WI38 (cell line): ENCODE data around the gene PHF21B.

ENCODE experiments used
- H3K4me3 ChIP-seq: 2 replicates; pipeline ENCODE4 v1.5.1; 2011; ENCODE audit warnings: low read depth, mild to moderate bottlenecking, control low read depth, low read length
- CTCF ChIP-seq: IDR thresholded peaks from 2 replicates; pipeline ENCODE4 v1.5.1; 2012; ENCODE audit warnings: low read depth, mild to moderate bottlenecking, control low read depth, low read length

Gene PHF21B

GRCh38 chr22:44933666-44934453 is 75.9 kb downstream of the PHF21B start:
- TF ChIP-seq CTCF, result no peak

DNA sequence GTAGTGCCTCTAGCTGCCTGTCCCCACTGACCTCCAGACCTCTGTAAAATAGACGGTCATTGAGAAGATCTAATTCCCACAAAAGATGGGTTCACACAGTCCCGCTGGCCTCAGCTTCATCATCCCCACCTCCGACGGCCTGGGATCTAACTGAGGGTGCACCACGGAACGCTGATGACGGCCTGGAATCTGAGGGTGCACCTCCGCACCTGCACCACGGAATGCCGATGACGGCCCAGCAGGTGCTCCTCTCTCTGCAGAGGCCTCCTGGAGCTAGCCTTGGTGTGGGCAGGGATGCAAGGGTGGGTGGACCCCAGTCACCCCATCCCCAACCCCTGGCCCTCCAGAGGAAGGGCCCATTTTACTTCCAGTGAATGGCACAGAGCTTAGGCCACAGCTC is 77.3 kb downstream of the PHF21B start:
- TF ChIP-seq CTCF, result no peak
- H3K4me3 ChIP-seq, result no peak overlapping the region

More at GRCh38 chr22:44933666-44934453, 75.9 kb downstream of the PHF21B start:
- no peak overlapping the region for H3K4me3 ChIP-seq

GRCh38 chr22:44931766-44932165 is 78.0 kb downstream of the PHF21B start:
- no peak for TF ChIP-seq CTCF
- no peak overlapping the region for H3K4me3 ChIP-seq

DNA sequence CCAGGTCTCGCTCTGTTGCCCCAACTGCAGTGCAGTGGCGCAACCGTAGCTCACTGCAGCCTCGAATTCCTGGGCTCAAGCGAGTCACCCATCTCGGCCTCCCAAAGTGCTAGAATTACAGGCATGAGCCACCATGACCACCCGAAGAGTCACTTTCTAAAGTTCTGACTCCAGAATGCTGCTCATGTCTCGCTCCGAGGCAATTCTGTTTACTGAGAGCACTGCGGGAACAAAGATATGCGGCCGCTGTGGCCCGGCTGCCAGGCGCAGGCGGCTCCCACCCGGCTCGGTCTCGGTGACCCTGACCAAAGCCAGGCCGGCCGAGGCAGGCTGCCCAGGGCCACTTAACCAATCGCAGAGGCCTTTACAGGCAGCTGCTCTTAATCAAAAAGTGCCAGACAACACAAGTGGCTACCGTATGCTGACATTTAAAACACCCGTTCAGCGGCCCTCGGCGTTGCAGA is 78.7 kb downstream of the PHF21B start:
- no peak for TF ChIP-seq CTCF
- H3K4me3 ChIP-seq, result no peak overlapping the region

DNA sequence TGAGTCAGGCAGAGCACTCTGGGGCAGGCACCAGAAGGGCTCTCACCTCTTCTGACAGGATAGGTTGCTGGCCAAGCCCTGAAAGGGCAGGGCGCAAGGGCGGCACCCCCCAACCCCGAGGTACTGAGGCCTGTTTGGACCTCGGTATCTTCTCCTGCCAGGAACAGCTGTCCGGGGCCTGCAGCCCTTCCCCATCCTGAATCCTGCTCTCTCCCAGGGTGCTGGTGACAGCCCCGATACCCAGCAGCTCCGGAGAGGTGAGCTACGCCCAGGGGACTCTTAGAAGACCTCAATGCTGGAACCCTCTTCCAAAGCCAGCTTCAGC is 79.1 kb downstream of the PHF21B start:
- no peak for TF ChIP-seq CTCF

GRCh38 chr22:44930016-44930710 is 79.6 kb downstream of the PHF21B start:
- no peak overlapping the region for H3K4me3 ChIP-seq
- no peak for TF ChIP-seq CTCF

More for the DNA sequence above, 79.1 kb downstream of the PHF21B start:
- H3K4me3 ChIP-seq, result no peak overlapping the region

GRCh38 chr22:44929359-44930015 is 80.3 kb downstream of the PHF21B start:
- no peak for TF ChIP-seq CTCF
- H3K4me3 ChIP-seq, result no peak overlapping the region
